Activated T-helper 1 cell treated with anti-CD3 and anti-CD28 coated beads, Interleukin-2, amount 50 U/mL, for 16 hours (primary cell): ENCODE data around the gene SSTR1.

Experiments used
- DNase-seq, 2 donors: peaks; one replicate each; pipeline ENCODE4 v3.0.0-alpha.2; 2020; ENCODE audit warnings: low read depth in 1 of 2, low spot score in 1 of 2

Gene SSTR1

DNA sequence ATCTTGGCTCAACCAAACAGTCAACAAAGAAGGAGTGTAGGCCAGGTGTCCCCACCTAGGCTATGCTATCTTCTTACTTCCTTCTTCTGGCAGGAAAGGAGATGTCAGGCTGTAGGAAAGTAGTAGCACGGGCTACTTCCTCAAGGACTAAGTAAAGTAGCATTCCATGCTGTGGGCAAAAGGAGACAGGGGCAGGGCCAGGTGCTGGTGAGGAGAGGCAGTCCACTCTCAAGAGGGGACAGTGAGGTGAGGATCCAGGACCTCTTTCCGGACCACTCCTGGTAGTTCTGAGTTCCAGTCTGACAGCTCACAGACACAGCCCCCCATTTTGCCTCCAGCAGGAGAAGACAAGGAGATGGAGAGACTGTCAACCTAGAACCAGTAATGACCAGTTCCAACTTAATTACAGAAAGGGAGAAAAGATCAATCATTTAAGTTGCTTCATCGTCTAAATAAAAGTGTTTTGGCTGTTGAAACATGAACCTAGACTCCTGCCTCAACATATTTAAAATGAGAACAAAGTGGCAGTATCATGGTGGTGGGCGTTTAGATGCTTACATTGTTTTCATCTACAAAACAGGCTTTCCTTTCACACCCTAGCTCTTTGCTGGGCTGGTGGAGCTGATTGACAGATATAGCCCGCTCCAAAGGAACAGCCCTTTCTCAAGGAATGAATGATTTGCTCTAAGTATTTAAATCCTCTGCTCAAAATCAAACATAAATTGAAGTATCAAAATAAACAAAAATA is 5.1 kb upstream of the SSTR1 start:
- DNase-seq, result no peak

DNA sequence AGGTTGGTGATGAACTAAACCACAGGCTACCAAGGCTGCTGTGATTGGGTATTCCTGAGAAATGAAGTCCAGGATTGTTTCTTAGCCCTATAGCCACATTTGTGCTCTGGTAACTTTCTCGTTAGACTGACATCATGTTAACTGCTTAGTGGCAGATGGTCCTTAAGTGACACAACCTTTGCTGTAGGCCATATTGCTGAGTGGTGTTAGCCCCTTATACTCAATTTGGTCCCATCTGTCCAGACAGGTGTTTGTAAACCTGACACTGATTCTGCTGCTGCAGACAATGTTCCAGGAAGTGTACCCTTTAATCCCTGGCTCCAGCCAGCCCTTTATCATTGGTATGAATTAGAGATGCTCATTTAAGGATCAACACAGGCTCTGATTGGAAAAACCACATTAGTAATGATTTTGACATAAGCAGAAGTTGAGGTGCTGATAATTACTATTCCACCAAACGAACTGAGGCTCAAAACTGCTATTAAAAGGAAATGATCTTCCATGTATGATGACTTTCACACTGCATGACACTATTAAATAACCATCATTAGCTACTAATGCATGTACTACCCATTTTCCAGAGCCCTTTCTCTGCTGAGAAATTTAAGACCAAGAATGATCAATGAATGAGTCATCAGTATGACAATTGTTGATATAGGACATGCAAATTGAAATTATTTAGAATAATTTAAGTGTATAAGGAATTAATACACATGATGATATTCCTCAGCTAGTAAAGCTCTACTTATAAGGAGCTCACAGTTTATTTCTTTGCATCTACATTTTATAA is 3.6 kb upstream of the SSTR1 start:
- no peak for DNase-seq

GRCh38 chr14:38204719-38205115 is 3.0 kb upstream of the SSTR1 start:
- DNase-seq, result no peak

- DNase-seq, result no peak
These were observed 2.4 kb upstream of the SSTR1 start for GRCh38 chr14:38205119-38205813.

GRCh38 chr14:38205949-38206665 is 1.6 kb upstream of the SSTR1 start:
- no peak for DNase-seq

DNA sequence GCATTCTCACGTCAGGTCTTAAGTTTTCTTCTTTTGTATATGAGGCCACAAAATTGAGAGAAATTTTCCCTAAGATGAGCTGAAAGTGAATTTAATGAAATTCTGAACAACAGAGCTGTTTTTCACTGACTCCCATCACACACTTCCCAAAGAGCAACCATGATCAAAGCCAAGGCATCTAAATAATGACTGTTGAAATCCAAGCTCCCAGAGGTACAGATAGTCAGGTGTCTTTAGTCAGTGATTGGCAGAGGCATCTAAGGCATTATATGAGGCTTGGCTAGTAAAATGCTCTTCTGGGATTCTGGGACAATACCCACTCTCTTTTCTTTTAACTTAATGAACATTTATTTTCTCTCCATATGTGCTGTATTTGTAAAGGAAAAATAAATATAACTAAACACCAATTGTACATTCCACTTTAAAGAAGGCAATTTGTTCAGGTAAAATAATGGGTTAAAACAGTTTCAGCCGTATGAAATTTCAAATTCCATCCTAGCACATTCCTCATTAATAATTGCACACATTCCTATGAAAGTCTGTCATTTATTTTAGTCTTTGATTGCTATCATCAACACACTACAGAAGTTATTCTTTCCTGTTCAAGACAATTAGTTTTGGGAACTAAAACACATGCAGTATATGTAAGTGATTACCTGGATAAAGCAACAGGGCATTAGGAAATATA is 871 bp upstream of the SSTR1 start:
- DNase-seq, result no peak

DNA sequence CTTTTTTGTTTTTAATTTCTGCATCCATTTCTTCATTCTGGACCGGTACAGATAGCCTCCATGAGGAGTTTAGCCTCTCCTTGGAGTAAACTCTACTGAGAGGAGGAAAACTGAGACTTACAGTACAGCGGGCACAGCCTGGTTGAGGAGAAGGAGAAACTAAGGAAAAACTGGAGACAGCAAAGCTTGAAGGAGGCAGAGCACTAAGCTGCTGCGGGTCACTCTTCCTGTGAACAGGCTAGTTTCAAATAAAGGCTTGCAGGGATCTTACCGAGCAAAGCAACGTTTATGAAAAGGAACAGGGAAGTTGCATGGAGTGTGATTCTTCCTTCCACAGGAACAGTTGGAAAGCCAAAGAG is 348 bp upstream of the SSTR1 start:
- no peak for DNase-seq

- DNase-seq, result no peak
These were observed 1.2 kb downstream of the SSTR1 start for GRCh38 chr14:38208618-38209562.

DNA sequence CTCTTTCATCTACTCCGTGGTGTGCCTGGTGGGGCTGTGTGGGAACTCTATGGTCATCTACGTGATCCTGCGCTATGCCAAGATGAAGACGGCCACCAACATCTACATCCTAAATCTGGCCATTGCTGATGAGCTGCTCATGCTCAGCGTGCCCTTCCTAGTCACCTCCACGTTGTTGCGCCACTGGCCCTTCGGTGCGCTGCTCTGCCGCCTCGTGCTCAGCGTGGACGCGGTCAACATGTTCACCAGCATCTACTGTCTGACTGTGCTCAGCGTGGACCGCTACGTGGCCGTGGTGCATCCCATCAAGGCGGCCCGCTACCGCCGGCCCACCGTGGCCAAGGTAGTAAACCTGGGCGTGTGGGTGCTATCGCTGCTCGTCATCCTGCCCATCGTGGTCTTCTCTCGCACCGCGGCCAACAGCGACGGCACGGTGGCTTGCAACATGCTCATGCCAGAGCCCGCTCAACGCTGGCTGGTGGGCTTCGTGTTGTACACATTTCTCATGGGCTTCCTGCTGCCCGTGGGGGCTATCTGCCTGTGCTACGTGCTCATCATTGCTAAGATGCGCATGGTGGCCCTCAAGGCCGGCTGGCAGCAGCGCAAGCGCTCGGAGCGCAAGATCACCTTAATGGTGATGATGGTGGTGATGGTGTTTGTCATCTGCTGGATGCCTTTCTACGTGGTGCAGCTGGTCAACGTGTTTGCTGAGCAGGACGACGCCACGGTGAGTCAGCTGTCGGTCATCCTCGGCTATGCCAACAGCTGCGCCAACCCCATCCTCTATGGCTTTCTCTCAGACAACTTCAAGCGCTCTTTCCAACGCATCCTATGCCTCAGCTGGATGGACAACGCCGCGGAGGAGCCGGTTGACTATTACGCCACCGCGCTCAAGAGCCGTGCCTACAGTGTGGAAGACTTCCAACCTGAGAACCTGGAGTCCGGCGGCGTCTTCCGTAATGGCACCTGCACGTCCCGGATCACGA is 2.2 kb downstream of the SSTR1 start:
- DNase-seq, result no peak

GRCh38 chr14:38210587-38211216 is 3.0 kb downstream of the SSTR1 start:
- no peak for DNase-seq

GRCh38 chr14:38211255-38211735 is 3.6 kb downstream of the SSTR1 start:
- DNase-seq, result no peak

DNA sequence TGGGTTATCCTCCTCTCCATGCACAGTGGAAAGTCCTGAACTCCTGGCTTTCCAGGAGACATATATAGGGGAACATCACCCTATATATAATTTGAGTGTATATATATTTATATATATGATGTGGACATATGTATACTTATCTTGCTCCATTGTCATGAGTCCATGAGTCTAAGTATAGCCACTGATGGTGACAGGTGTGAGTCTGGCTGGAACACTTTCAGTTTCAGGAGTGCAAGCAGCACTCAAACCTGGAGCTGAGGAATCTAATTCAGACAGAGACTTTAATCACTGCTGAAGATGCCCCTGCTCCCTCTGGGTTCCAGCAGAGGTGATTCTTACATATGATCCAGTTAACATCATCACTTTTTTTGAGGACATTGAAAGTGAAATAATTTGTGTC is 4.4 kb downstream of the SSTR1 start:
- DNase-seq, result no peak

- DNase-seq, result no peak
These were observed 5.3 kb downstream of the SSTR1 start for GRCh38 chr14:38213001-38213400.

- DNase-seq, result no peak
These were observed 9.8 kb downstream of the SSTR1 start for GRCh38 chr14:38217553-38217952.

- no peak for DNase-seq
These were observed 13.4 kb downstream of the SSTR1 start for GRCh38 chr14:38221077-38221476.

GRCh38 chr14:38224338-38224737 is 16.6 kb downstream of the SSTR1 start:
- DNase-seq, result no peak

GRCh38 chr14:38225946-38226345 is 18.2 kb downstream of the SSTR1 start:
- no peak for DNase-seq

GRCh38 chr14:38226366-38226765 is 18.7 kb downstream of the SSTR1 start:
- no peak for DNase-seq
